Subcutaneous abdominal adipose tissue (tissue), 5 donors: ENCODE data around the gene PAQR4.
A peak's percentile ranks its signal among the peaks of the same experiment; 100 is the strongest.

Experiments
- H3K27ac ChIP-seq: one replicate; pipeline ENCODE4 v1.7.0; 2013; ENCODE audit warnings: low read depth, mild to moderate bottlenecking, inconsistent platforms, low read length, moderate library complexity
- H3K27me3 ChIP-seq, 5 donors: one replicate each; pipeline ENCODE4 v1.7.0; 2013; ENCODE audit warnings: low read length in 5 of 5, inconsistent platforms in 1 of 5; ENCODE audit not compliant: control insufficient read depth in 5 of 5, insufficient read depth in 4 of 5
- H3K36me3 ChIP-seq, 5 donors: one replicate each; pipeline ENCODE4 v1.7.0; 2013; ENCODE audit warnings: low read length in 5 of 5; ENCODE audit not compliant: control insufficient read depth in 5 of 5, insufficient read depth in 5 of 5
- H3K4me1 ChIP-seq, 5 donors: one replicate each; pipeline ENCODE4 v1.7.0; 2013; ENCODE audit warnings: low read length in 5 of 5, mild to moderate bottlenecking in 3 of 5, moderate library complexity in 1 of 5; ENCODE audit not compliant: control insufficient read depth in 5 of 5, insufficient read depth in 5 of 5
- H3K4me3 ChIP-seq, 5 donors: one replicate each; pipeline ENCODE4 v1.7.0; 2013; ENCODE audit warnings: low read length in 5 of 5, low read depth in 1 of 5
- H3K9ac ChIP-seq, 5 donors: one replicate each; pipeline ENCODE4 v1.7.0; 2013; ENCODE audit warnings: low read length in 5 of 5, mild to moderate bottlenecking in 4 of 5, moderate library complexity in 3 of 5
- H3K9me3 ChIP-seq, 5 donors: one replicate each; pipeline ENCODE4 v1.7.0; 2013; ENCODE audit warnings: low read length in 5 of 5; ENCODE audit not compliant: control insufficient read depth in 5 of 5
- donor health status: healthy.
- donor health status: healthy.
- donor health status: healthy.
- donor health status: healthy.
- donor health status: healthy.

Gene PAQR4

DNA sequence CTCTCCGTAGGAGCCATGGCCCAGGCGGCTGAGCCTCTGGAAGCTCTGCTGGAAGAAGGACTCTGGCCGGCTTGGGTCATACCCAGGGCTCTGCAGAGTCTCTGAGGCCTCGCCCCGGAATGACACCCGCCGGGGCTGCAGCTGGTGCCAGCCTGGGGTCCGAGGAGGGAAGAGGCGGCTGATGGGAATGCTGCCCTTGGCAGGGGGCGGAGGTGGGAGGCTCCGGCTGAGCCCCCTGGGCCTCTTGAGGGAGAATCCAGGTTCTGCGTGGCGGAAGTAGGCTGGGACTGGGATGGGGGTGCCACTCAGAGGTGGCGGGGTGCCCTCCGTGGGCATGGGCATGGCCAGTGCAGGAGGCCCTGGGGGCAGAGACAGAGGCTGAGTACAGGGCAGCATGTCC is 7.5 kb downstream of the PAQR4 start:
- Histone ChIP-seq H3K9ac (no peak overlapping the region), H3K36me3 (peaks cover 0 to 4% (median 0%) of the 10 kb centered on the region in 5 donors), H3K27me3 (peaks cover 0 to 18% (median 6%) of the 10 kb centered on the region in 5 donors), H3K27ac (no peak overlapping the region), H3K9me3 (no peaks in the 10 kb centered on the region), H3K4me3 (no peak overlapping the region), H3K4me1 (peaks cover 0 to 18% (median 16%) of the 10 kb centered on the region in 5 donors)

DNA sequence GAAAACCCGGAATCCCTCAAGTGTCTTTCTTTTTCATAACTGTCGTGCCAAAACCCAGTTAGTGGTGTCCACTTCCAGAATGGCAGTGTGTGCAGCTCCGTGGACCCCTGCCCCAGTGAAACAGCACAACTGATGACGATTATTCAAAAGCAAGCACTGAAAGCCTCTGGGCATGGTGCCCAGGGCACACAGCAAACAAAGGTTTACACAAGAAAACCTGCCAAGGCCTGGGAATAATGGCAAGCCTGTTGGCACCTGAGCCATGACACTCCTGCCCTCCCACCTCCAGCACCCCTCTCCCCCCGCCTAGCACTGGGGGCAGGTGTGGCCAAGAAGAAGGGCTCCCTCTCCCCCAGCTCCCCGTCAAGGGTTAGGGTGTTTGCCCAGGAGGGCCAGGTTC is 8.3 kb downstream of the PAQR4 start:
- H3K9ac ChIP-seq = no peak overlapping the region
- H3K4me1 ChIP-seq = peaks cover 0 to 18% (median 16%) of the 10 kb centered on the region in 5 donors
- H3K4me3 ChIP-seq = no peak overlapping the region
- peaks cover 0 to 2% (median 0%) of the 10 kb centered on the region in 5 donors for H3K36me3 ChIP-seq
- H3K9me3 ChIP-seq = no peaks in the 10 kb centered on the region
- H3K27ac ChIP-seq = no peak overlapping the region
- peaks cover 0 to 17% (median 6%) of the 10 kb centered on the region in 5 donors for H3K27me3 ChIP-seq

DNA sequence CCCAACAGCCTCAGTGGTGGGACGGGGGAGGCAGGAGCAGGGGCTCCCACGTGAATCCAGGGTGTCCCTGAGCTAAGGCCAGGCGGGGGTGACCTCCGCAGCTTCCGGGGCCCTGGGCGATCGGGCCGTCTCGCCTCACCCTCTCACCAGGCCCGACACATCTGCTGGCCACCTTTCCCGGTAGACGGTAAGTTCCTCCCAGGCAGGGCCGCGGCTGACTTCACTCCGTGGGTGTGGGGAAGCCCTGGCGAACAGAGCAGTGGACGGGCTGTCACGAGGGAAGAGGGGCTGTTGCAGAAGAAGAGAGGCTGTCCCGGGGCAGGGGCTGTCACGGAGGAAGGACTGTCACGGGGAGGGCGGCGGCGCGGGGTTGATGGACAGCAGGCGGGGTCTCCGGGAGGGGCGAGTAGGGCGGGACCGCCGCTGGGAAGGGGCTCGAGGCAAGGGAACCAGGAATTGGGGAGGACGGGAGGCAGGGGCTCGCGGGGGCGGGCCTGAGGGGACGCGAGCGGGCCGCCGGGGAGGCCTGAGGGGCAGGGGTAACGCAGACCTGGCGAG is 10.6 kb downstream of the PAQR4 start:
- H3K9me3 ChIP-seq = no peaks in the 10 kb centered on the region
- no peak overlapping the region for H3K27ac ChIP-seq
- H3K4me1 ChIP-seq = peaks cover 0 to 25% (median 19%) of the 10 kb centered on the region in 5 donors
- H3K27me3 ChIP-seq = peaks cover 0 to 15% (median 6%) of the 10 kb centered on the region in 5 donors
- peak overlapping the region in 3 of 5 donors; percentile 83 to 89 (median 84) for H3K4me3 ChIP-seq
- peak overlapping the region in 1 of 5 donors; percentile 94 for H3K9ac ChIP-seq
- no peaks in the 10 kb centered on the region for H3K36me3 ChIP-seq

DNA sequence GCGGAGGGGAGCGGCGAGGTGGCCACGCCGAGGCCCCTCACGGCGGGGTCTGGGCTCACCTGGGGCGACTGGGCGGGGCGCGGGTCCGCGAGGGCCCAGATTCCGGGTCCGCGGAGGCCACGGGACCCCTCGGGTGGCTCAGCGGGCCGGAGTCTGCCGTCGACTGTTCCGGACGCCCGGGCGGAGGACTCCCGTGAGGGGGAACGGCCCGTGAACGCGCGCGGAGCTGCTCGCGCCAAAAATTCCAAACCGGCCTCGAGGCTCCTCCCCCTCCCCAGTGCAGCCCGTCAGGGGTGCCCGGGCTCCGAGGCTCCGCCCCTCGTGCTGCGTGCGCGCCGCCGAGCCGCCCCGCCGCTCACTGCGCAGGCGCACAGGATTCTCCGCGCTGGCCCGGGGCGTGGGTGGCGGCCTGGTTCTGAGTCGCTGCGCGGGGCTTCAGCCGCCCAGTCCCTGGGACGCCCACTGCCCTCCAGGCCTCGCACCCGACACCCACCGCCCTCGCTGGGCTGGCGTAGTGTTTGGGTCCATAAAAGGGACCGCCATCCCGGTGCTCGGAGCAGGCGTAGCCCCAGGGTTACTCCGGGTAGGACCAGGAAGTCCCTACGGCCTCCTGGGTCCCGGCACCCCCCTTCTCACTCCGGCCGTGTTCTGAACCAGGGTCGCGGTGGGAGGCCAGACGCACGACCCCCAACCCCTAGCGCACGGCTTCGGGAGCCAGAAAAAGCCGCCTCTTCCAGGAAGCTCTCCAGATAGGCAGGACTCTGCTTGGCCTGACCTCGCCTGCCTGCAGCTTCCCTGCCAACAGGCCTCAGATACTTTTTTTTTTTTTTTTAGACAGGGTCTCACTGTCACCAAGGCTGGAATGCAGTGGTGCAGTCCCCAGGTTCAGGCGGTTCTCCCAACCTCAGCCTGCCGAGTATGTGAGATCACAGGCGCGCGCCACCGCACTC is 11.4 kb downstream of the PAQR4 start, which contains the start of gene PKMYT1:
TSS of gene PKMYT1 (minus strand) at position 220 of the 950 bp plus-strand sequence. CDS start 789 bp downstream, outside the sequence.
- no peaks in the 10 kb centered on the region for H3K36me3 ChIP-seq
- peaks cover 0 to 29% (median 22%) of the 10 kb centered on the region in 5 donors for H3K4me1 ChIP-seq
- peak within 1 kb of the TSS; percentile 59 to 89 (median 84) for H3K4me3 ChIP-seq
- H3K9ac ChIP-seq = peak within 1 kb of the TSS in 4 of 5 donors; percentile 93 to 96 (median 95)
- peak within 1 kb of the TSS; percentile 69 for H3K27ac ChIP-seq
- no peaks in the 10 kb centered on the region for H3K9me3 ChIP-seq
- peaks cover 0 to 15% (median 6%) of the 10 kb centered on the region in 5 donors for H3K27me3 ChIP-seq

DNA sequence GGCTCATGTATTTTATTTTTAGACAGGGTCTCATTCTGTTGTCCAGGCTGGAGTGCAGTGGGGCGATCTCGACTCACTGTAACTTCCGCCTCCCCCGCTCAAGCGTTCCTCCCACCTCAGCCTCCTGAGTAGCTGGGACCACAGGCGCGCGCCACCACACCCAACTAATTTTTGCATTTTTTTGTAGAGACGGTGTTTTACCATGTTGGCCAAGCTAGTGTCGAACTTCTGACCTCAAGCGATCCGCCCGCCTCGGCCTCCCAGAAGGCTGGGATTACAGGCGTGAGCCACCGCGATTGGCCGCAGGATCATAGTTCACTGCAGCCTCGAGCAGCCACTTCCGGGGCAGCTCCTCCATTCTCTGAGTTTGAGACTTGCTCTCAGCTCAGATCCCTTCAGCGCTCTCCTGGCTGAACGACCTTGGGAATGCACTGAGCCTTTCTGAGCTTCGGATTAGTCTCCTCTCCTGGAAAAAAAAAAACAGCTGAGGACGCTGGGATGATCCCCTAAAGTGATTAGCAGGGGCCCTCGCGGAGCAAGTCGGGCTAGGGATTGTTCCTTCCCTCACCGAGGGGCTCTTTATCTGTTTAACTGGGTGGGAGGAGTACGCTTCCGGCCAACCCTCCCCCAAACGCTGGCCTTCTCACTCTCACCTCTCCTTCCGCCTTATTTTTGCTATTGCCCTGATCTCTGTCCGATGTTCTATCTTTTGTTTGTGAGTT is 12.2 kb downstream of the PAQR4 start:
- H3K27me3 ChIP-seq = peaks cover 0 to 13% (median 6%) of the 10 kb centered on the region in 5 donors
- H3K4me1 ChIP-seq = peaks cover 0 to 37% (median 25%) of the 10 kb centered on the region in 5 donors
- H3K4me3 ChIP-seq = peak overlapping the region in 4 of 5 donors; percentile 59 to 89 (median 86)
- no peaks in the 10 kb centered on the region for H3K9me3 ChIP-seq
- no peaks in the 10 kb centered on the region for H3K36me3 ChIP-seq
- H3K27ac ChIP-seq = no peak overlapping the region
- H3K9ac ChIP-seq = peak overlapping the region in 3 of 5 donors; percentile 93 to 96 (median 96)

DNA sequence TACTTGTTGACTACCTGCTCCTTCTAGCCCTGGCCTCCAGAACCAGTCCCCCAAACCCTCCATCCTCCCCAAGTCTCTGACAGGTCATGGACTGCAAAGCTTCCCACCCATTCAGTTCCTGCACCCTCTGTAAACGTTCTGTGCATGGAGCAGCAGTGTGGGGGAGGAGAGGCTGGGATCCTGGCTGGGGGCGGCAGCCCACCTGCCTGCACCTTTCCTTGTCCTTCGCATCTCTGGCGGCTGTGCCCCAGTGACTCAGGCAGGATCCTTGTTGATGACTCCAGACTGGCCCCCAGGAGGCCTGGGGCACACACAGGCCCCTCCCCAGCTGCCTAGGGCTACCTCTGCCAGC is 12.7 kb downstream of the PAQR4 start:
- H3K4me1 ChIP-seq = peaks cover 0 to 37% (median 25%) of the 10 kb centered on the region in 5 donors
- H3K27me3 ChIP-seq = peaks cover 0 to 12% (median 6%) of the 10 kb centered on the region in 5 donors
- H3K36me3 ChIP-seq = no peaks in the 10 kb centered on the region
- no peak overlapping the region for H3K9ac ChIP-seq
- H3K27ac ChIP-seq = no peak overlapping the region
- H3K4me3 ChIP-seq = no peak overlapping the region
- no peaks in the 10 kb centered on the region for H3K9me3 ChIP-seq

- no peak overlapping the region for H3K27ac ChIP-seq
- no peak overlapping the region for H3K9ac ChIP-seq
- no peaks in the 10 kb centered on the region for H3K9me3 ChIP-seq
- peaks cover 0 to 14% (median 6%) of the 10 kb centered on the region in 5 donors for H3K27me3 ChIP-seq
- H3K4me1 ChIP-seq = peaks cover 0 to 37% (median 25%) of the 10 kb centered on the region in 5 donors
- H3K36me3 ChIP-seq = no peaks in the 10 kb centered on the region
- H3K4me3 ChIP-seq = no peak overlapping the region
Observed at GRCh38 chr16:2982402-2982801, 13.3 kb downstream of the PAQR4 start.

GRCh38 chr16:2983706-2984136 is 14.6 kb downstream of the PAQR4 start:
- peak overlapping the region in 1 of 5 donors; percentile 44 for H3K4me3 ChIP-seq
- no peak overlapping the region for H3K9ac ChIP-seq
- H3K9me3 ChIP-seq = no peaks in the 10 kb centered on the region
- H3K27ac ChIP-seq = no peak overlapping the region
- H3K27me3 ChIP-seq = peaks cover 0 to 13% (median 10%) of the 10 kb centered on the region in 5 donors
- H3K4me1 ChIP-seq = peaks cover 0 to 37% (median 25%) of the 10 kb centered on the region in 5 donors
- no peaks in the 10 kb centered on the region for H3K36me3 ChIP-seq

DNA sequence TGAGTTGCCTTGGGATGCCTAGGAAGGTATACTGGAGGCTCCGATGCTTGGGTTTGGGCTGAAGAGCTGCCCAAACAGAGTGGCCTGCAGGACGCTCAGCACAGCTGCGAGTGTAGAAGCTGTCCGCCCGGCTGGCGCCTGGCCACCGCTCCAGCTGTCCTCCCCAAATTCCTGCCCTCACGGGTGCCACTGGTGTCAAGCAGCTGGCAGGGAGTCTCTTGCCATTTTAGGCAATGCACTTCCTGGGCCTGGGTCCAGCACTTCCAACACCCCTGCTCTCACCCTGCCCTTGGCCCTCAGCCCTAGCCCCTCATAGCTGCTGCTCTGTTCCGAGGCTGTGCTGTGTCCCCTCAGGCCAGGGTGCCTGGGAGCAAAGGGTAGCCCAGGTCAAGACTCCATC is 16.3 kb downstream of the PAQR4 start:
- H3K36me3 ChIP-seq = no peaks in the 10 kb centered on the region
- peaks cover 0 to 28% (median 19%) of the 10 kb centered on the region in 5 donors for H3K4me1 ChIP-seq
- peaks cover 0 to 18% (median 4%) of the 10 kb centered on the region in 5 donors for H3K27me3 ChIP-seq
- no peak overlapping the region for H3K9ac ChIP-seq
- H3K4me3 ChIP-seq = no peak overlapping the region
- no peaks in the 10 kb centered on the region for H3K9me3 ChIP-seq
- no peak overlapping the region for H3K27ac ChIP-seq
